ENCODE measurements around the gene NUDT8.

- TF ChIP-seq EZH2 (IDR thresholded peaks at IDR 0.05) (no peak), POLR2AphosphoS5 (IDR thresholded peaks at IDR 0.05; ENCODE audit: borderline replicate concordance, low read depth, low read length) (no peak)
These were observed 20.4 kb downstream of the NUDT8 start for GRCh38 chr11:67609316-67609715.
